HL-60 (cell line): ENCODE results near the gene POLD2.

Experiments used
- POLR2AphosphoS5 ChIP-seq: IDR thresholded peaks from 2 replicates; pipeline ENCODE4 v1.6.1; 2012; ENCODE audit warnings: low read depth
- SPI1 ChIP-seq: IDR thresholded peaks from 2 replicates; pipeline ENCODE4 v1.6.1; 2012; ENCODE audit warnings: low read depth, mild to moderate bottlenecking, borderline replicate concordance
- TF ChIP-seq, protein P1 (sequence below): IDR thresholded peaks from one replicate; pipeline ENCODE4 v1.5.1; 2011; ENCODE audit warnings: low read length, control low read depth, inconsistent platforms; ENCODE audit not compliant: insufficient read depth
- TF ChIP-seq, protein P2 (sequence below): IDR thresholded peaks from 2 replicates; pipeline ENCODE4 v1.6.1; 2012; ENCODE audit warnings: low read depth; ENCODE audit not compliant: insufficient replicate concordance

DNA sequence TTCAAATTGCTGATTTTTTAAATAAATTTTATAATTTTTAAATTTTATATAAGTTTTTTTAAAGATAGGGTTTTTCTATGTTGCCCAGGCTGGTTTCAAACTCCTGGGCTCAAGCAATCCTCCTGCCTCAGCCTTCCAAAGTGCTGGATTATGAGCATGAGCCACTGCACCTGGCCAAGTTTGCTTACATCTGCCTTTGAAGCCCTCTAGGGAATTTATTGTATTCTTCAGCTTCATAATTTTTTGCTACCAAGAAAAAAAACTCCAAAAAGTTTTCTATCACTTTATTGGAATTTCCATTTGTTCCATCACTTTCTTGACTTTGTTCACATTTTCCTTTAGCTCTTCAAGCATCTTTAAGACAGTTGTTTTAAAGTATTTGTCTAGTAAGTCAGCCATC lies 3.8 kb upstream of the POLD2 start:
- TF ChIP-seq, protein P1, sequence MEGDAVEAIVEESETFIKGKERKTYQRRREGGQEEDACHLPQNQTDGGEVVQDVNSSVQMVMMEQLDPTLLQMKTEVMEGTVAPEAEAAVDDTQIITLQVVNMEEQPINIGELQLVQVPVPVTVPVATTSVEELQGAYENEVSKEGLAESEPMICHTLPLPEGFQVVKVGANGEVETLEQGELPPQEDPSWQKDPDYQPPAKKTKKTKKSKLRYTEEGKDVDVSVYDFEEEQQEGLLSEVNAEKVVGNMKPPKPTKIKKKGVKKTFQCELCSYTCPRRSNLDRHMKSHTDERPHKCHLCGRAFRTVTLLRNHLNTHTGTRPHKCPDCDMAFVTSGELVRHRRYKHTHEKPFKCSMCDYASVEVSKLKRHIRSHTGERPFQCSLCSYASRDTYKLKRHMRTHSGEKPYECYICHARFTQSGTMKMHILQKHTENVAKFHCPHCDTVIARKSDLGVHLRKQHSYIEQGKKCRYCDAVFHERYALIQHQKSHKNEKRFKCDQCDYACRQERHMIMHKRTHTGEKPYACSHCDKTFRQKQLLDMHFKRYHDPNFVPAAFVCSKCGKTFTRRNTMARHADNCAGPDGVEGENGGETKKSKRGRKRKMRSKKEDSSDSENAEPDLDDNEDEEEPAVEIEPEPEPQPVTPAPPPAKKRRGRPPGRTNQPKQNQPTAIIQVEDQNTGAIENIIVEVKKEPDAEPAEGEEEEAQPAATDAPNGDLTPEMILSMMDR, result no peak
- TF ChIP-seq, protein P2, sequence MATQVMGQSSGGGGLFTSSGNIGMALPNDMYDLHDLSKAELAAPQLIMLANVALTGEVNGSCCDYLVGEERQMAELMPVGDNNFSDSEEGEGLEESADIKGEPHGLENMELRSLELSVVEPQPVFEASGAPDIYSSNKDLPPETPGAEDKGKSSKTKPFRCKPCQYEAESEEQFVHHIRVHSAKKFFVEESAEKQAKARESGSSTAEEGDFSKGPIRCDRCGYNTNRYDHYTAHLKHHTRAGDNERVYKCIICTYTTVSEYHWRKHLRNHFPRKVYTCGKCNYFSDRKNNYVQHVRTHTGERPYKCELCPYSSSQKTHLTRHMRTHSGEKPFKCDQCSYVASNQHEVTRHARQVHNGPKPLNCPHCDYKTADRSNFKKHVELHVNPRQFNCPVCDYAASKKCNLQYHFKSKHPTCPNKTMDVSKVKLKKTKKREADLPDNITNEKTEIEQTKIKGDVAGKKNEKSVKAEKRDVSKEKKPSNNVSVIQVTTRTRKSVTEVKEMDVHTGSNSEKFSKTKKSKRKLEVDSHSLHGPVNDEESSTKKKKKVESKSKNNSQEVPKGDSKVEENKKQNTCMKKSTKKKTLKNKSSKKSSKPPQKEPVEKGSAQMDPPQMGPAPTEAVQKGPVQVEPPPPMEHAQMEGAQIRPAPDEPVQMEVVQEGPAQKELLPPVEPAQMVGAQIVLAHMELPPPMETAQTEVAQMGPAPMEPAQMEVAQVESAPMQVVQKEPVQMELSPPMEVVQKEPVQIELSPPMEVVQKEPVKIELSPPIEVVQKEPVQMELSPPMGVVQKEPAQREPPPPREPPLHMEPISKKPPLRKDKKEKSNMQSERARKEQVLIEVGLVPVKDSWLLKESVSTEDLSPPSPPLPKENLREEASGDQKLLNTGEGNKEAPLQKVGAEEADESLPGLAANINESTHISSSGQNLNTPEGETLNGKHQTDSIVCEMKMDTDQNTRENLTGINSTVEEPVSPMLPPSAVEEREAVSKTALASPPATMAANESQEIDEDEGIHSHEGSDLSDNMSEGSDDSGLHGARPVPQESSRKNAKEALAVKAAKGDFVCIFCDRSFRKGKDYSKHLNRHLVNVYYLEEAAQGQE, result no peak
- no peak for TF ChIP-seq POLR2AphosphoS5
- no peak for TF ChIP-seq SPI1
